AG20443 (cell line): ENCODE results near the gene NKX2-8.

Source experiments
- DNase-seq: peaks from one replicate; pipeline ENCODE4 v3.0.0; 2012; ENCODE audit warnings: low spot score, mixed read lengths

Gene NKX2-8

GRCh38 chr14:36582011-36582873, at the start of gene NKX2-8:
NKX2-8 (minus strand) TSS chr14:36582614; CDS start chr14:36582389, 225 bp downstream.
- DNase-seq, result no peak

DNA sequence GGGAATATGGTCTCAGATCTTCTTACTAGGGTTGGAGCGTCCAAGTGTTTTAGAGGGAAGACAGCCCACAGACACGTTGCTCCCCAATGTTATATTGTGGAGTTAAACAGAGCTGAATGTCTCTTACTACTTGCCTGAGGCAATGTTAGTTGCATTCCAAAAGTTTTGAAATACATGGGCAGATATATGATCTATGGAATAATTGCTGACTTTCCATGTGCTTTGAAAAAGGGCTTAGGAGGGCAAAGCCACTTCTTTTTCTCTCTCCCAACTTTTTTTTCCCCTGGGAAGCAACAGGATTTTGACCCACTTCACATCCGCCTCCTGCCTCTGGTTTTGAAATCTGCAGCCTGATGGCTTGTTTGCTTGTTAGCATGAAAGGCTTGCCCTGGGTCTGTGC, 45.6 kb upstream of the NKX2-8 start:
- no peak for DNase-seq

GRCh38 chr14:36626151-36626550, 43.7 kb upstream of the NKX2-8 start:
- DNase-seq, result no peak

DNA sequence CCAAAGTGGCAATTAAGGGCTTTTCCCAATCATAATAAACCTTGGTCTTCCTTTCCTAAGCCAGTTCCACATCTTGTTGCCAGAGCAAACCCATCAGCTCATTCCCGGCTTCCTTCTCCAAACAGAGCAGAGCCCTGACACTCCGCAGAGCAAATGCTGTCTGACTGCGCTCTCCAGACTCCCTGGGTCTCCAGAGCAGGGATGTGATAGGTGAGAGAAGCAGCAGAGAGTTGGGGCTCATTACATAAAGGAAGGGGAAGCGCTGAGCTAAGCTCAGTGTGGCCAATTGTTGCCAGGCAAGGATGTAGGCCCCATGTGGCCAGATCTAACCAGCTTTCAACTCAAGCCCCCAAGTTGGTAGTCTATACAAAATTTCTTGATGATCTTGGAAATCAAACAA, 43.0 kb upstream of the NKX2-8 start:
- DNase-seq, result no peak

DNA sequence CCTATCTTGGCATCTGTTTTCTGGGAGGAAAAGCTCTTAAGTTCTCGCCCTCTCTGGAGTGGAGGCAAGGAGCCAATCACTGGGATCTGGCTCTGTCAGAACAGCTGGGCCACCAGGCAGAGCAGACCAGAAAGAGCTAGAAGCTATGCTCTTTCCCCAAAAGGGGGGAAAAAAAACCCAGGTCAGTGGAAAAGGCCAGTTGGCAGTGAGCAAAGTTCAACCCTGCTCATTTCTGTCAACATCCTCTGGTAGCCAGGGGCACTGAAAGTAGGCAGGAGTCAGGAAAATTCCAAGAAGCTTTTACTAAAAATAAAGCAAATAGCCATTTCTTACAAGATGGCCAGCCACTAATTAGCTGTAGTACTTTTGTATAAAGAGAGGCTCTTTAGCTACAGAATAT, 42.6 kb upstream of the NKX2-8 start:
- DNase-seq, result no peak

DNA sequence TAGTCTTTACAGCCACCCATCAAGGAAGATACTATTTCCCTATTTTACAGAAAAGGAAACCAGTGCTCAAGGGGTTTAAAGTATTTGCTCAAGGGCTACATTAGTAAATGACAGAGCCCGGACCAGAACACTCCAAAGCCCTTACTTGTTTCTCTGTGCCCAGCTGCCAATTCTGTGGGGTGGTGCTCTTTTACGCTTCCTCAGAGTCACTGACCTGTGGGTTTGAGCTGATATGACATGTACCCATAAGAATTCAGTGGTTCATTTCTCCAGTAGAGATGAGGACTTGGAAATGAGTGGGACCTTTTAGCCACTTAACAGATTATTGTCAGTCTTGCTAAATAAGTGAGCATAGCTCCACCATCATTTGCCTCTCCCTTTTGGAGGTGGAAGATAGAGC, 37.4 kb upstream of the NKX2-8 start:
- no peak for DNase-seq

- DNase-seq, result no peak
Measured at GRCh38 chr14:36619131-36619530, 36.7 kb upstream of the NKX2-8 start.

- DNase-seq, result no peak
Measured at GRCh38 chr14:36618641-36619040, 36.2 kb upstream of the NKX2-8 start.

DNA sequence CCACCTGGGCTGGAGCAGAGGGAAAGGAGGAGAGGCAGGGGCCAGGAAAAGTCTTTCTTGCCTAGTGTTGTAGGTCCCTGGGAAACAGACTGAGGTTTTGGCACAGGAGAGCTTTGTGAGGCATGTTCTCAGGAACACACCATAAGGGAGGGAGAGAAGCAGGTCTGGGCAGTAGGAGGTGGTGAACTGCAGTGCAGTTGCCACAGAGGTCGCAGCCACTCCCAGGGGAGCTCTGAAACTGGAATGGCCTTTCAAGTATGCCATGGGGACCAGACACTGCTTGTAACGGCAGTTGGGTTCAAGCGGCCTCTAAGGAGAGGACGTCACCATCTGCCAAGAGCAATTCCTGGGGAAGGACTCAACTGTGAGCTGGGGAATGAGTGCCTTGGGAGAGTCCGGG, 35.4 kb upstream of the NKX2-8 start:
- DNase-seq, result no peak

- no peak for DNase-seq
Measured at GRCh38 chr14:36605506-36605857, 23.1 kb upstream of the NKX2-8 start.

GRCh38 chr14:36604757-36605505, 22.5 kb upstream of the NKX2-8 start:
- peak; percentile 80 for DNase-seq

GRCh38 chr14:36600431-36600830, 18.0 kb upstream of the NKX2-8 start:
- DNase-seq, result no peak

DNA sequence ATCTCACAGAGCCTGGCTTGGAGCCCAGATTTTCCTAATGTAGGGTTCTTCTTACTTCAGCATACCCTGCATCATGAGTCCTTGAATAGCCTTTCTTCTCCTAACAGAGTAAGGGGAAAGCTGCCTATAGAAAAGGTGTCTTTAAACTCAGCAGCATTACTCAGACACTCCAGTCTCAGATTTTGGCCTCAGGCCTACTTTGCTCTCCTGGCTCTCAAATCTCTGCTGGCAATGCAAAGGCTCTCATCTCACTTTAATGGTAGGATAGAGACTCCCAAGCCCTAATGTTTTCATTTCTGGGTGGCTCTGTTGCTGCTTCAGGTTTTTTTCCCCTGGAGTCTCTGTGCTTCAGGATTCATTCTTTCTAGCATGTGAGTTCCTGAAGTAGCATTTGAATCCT, 9.1 kb upstream of the NKX2-8 start:
- DNase-seq, result no peak

- DNase-seq, result no peak
Measured at GRCh38 chr14:36588788-36589187, 6.4 kb upstream of the NKX2-8 start.

DNA sequence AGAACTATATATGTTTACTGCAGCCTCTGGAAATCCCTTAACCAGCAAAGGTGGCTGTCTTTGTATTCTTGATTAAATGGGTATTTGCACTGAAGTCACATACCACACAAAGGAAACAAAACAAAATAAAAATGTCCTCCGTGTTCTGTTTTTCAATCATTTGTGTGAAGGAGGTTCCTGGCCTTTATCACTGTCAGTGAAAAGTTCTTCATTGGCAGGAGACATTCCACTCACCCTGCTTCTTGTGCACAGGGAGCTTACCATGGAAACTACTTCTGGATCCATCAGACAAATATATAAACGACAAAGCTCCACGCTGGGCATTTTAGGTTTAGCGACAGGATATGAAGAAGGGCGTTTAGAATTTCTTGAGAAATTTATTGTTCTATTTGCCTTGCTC, 5.7 kb upstream of the NKX2-8 start:
- no peak for DNase-seq

DNA sequence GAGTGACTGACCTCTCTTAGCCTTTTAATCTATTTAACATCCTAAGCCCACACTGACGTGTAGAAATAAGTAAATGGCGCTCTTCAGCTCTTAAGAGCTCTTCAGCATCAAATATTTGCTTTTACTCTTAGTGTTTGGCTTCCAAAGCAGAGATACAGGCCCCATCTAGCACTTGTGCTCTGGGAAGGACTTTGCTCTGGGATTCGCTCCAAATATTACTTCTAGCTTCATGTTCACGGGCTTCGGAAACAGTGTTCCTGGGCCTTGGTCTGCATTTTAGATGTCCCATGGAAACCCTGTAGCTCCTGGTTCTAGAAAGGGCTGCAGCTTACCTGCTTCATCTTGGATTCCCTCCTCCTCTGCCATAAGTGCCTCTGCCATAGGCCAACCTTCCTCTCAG, 2.7 kb upstream of the NKX2-8 start:
- DNase-seq, result no peak

GRCh38 chr14:36583893-36584811, 1.7 kb upstream of the NKX2-8 start:
- no peak for DNase-seq

GRCh38 chr14:36583242-36583892, 953 bp upstream of the NKX2-8 start:
- no peak for DNase-seq

- no peak for DNase-seq
Measured at GRCh38 chr14:36582874-36583241, 444 bp upstream of the NKX2-8 start.

GRCh38 chr14:36580856-36581831, 1.3 kb downstream of the NKX2-8 start:
- peak; percentile 60 for DNase-seq
